NK-92 treated with Interleukin-12 subunit alpha and Interleukin-12 subunit beta, amount 100 ng/mL, for 24 hours (cell line): ENCODE results near the gene PITPNM3.

Source experiments
- DNase-seq: peaks from one replicate; lab custom pipeline; 2025; lab: John Stamatoyannopoulos, UW

PITPNM3 gene

GRCh38 chr17:6526362-6527152, 29.8 kb downstream of the PITPNM3 start:
- DNase-seq, result no peak

GRCh38 chr17:6525731-6526130, 30.6 kb downstream of the PITPNM3 start:
- DNase-seq, result no peak

DNA sequence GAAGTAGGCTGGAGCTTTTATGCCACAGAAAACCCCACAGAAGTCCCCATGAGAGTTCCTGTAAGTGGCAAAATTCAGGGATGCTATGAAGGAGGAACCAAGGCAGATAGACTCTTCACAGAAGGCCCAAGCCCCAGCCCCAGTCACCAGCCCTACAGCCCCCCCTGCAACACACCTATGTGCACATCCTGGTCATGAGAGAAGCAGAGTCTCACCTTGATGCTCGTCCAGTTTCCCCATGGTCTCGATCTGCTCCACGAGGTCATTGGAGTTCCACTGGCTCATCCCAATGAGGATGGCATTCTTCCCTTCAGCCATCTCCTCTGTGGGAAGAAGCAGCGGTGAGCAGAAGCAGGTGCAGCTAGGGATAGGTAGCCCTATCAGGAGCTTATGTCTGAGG, 31.2 kb downstream of the PITPNM3 start:
- DNase-seq, result no peak

- no peak for DNase-seq
Measured at GRCh38 chr17:6524520-6524919, 31.8 kb downstream of the PITPNM3 start.

GRCh38 chr17:6523809-6524355, 32.5 kb downstream of the PITPNM3 start:
- DNase-seq, result no peak

- DNase-seq, result no peak
Measured at GRCh38 chr17:6523330-6523729, 33.0 kb downstream of the PITPNM3 start.

GRCh38 chr17:6521586-6521985, 34.8 kb downstream of the PITPNM3 start:
- no peak for DNase-seq

DNA sequence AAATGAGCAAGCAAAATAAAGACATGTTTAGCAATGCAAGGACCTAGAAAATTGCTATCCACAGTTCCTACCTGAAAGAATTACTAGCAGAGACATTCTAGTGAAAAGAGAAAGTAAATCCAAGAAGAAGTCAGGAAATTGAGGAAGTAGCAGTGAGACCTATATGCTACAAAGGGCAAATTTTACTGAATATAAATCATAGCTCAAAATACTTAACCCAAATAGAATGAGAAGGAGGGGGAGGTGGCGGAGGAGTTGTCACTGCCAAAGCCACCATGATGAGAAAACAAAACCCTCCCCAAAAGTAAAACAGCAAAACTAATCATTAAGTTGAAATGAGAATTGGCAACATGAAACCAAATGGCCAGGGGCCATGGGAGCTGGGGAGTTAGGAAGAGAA, 39.3 kb downstream of the PITPNM3 start:
- no peak for DNase-seq

GRCh38 chr17:6514371-6514770, 42.0 kb downstream of the PITPNM3 start:
- no peak for DNase-seq

DNA sequence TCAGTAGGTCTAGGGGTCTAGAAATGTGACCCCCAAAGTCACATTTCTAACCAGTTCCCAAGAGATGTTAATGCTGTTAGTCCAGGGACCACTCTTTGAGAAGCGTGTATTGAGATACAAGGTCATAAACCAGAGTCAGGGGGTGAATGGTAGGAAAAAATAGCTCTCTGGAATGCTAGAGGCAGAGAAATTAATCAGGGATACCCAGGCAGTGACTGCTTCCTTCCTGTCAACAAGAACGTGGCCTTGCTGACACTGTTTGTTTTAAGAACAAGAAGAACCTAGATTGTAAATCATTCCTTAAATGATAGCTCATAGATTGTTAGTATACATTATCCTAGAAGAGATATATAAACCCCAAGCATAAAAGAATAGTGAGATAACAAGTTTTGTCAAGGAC, 43.8 kb downstream of the PITPNM3 start:
- DNase-seq, result no peak

- no peak for DNase-seq
Measured at GRCh38 chr17:6510321-6510977, 45.9 kb downstream of the PITPNM3 start.

GRCh38 chr17:6509921-6510320, 46.4 kb downstream of the PITPNM3 start:
- no peak for DNase-seq

DNA sequence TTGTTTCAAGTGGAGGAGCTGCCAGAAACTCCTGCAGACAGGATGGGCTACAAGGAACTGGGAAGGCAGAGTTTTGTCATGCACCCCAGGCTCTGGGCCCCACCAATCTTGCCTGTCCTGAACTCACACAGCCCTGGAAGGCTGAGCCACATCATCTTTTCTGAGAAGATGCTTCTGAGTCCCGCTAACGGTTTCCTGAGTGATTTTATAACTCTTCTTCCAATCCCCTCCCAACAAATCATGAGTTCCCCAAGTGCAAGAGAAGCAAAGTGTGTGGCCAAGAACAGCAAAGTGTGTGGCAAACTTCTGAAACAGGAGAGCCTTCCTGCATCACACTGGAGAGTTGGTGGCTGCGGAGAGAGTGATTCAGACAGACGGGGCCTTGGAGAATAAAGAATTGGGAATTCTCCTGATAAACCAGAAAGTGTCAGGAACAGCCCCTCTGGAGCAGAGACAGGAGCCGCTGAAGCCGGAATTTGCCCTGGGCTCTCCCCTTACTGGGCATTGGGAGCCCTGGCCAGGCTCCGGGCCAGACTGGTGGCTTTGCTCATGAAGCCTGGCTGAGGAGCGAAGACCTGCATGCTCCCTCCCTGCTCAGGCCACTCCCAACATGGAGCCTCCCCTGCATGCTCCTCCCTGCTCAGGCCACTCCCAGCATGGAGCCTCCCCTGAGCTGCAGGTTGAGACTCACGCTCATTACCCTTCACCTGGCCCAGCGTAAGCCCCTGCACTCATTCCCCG, 47.2 kb downstream of the PITPNM3 start:
- DNase-seq, result no peak

GRCh38 chr17:6508519-6509030, 47.8 kb downstream of the PITPNM3 start:
- no peak for DNase-seq

DNA sequence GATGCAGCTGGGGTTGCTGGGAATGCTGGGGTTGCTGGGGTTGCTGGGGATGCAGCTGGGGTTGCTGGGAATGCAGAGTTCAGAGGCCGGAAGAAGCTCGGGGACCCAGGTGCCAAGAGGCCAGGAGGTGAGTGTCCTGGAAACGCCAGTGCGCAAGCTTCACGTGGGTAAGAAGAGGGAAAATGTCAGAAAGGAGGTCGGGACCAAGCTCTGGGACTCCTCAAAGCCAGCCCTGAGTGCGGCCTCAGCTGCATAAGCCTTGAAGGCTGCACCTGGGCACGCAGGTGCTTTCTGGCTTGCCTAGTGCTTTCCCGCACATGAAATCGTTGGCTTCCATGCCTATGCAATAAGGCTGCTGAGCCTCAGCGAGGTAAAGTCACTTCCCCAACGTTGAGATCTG, 48.3 kb downstream of the PITPNM3 start:
- DNase-seq, result no peak

DNA sequence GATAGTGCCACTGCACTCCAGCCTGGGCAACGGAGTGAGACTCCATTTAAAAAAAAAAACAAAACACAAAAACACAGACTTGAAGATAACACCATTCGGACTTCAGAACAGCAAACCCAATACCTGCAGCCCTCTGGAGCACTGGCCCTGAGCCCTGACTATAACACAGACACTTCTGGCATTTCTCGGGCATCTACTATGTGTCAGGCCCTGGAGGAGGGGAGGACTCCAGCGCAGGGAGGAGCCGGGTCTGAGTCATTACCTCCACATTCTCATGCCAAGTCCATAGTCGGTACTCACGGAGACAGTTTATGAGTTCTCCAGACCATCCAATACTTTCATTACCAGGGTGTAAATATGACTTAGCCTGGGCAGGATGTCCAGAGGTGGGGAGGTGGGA, 48.8 kb downstream of the PITPNM3 start:
- no peak for DNase-seq

DNA sequence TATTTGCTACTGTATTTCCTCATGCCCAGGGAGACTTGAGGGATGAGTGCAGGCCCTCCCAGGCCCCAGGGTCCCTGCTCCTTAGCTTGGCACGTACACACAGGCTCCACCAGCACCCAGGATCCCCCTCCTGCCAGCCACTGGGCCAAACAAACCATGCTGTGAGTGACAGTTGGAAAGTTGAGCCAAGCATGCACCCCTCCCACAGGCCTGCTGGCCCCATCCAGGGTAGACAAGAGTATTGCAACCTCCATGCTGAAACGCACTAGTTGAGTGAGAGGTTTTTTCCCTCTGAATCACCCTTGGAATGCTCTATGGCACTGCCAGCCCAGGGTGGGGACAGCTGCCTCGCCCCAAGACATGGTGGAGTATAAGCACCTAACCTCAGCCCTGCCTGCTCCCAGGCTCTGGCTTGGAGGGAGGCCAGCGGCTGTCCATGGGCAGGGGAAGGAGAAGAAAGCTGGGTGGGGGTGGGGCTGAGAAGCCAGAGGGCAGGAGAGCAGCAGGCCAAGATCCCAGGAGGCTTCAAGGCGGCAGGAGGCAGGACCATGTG, 49.6 kb downstream of the PITPNM3 start:
- no peak for DNase-seq

GRCh38 chr17:6505425-6506142, 50.8 kb downstream of the PITPNM3 start:
- DNase-seq, result no peak

DNA sequence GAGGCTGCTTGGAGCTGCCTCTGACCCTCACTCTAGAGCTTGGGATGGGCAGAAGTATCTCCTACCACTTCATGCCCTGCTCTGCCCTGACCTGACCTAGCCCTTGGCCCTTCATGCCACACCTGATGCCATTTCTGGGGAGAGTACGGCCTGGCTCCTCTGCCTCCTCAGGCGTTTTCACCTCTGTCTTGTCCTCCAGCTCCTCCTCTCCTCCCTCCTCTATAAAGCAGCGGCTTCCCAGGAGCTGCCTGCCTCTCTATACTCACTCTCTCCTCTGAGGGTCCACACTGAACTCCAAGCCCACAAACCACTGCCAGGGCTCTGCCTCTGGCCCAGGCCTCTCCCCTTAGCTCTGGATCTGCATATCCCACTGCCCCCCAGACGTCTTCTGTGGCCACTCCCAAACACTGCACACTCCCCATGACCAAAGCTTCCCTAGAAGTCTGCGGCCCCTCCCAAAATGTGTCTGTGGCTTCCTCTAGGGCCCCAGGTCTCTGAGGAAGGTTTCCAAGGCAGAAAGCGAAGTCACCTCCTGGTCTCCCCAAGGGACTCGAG, 52.6 kb downstream of the PITPNM3 start:
- no peak for DNase-seq

DNA sequence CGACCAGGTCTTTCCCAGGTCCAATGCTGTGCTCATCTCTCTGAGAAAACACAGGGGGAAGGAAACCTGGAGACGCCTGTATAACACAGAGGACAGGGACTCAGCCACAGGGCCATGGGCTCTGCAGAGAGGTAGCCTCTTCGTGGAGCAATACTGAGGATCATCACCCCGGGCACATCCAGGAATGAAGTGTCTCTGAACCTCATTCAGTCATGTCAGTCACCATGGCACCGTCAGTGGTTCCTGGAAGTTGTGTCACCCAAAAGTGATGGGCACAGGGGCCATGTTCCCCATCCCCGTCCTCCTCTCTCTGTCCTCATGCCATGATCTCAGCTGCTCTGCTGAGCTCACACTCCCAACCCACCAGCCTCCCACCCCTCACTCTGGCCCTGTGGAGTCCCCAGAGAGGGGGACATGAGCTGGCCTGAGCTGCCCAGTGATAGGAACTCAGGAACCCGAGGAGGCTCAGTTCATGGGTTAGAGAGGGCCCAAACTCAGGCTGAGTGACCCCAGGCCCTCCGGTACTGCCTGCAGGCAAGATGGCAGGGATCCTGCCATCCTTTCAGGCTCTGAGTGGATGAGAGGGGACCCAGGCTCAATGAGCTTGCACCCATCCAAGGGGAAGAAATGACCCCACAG, 53.4 kb downstream of the PITPNM3 start:
- no peak for DNase-seq

GRCh38 chr17:6502142-6502541, 54.2 kb downstream of the PITPNM3 start:
- DNase-seq, result no peak
